HCT116 (cell line): ENCODE data around the gene FGFR3. TPM values are rescaled to one million over a fixed set of nuclear protein-coding genes. Genes with fewer than 3 reads are reported as not detected.

ENCODE experiments used
- ATAC-seq: fragments of 200-7000 bp; cut with Tn5 transposase; 2 replicates; pipeline ENCODE4 v1.9.1; 2020; ENCODE audit warnings: mild to moderate bottlenecking, moderate library complexity
- BruUV-seq: library from RNA; stranded (reverse); fragments of 400-500 nt; replicated peaks from 2 replicates; lab custom pipeline; 2021; lab: Mats Ljungman, UMichigan
- CTCF ChIA-PET: fragments of 300-600 bp; sonication (Branson Sonifier 250); formaldehyde crosslinking; loops from one replicate; lab custom pipeline; 2021; ENCODE audit warnings: antibody characterized with exemption; lab: Charles Lee
- POLR2A ChIA-PET: fragments of 300-600, 350-600 bp; sonication (Branson Sonifier 250); formaldehyde crosslinking; loops from one replicate; lab custom pipeline; 2021; ENCODE audit warnings: antibody characterized with exemption; lab: Charles Lee
- RAD21 ChIA-PET, 2 experiments: fragments of 300-600 bp; sonication (Branson Sonifier 250); formaldehyde crosslinking; loops; one replicate each; lab custom pipeline; 2023; ENCODE audit warnings: low total read pairs in 2 of 2; ENCODE audit not compliant: uncharacterized antibody in 2 of 2, unreplicated experiment in 2 of 2, low non-redundant PET in 1 of 2; lab: Charles Lee
- DNase-seq: peaks from one replicate; pipeline ENCODE4 v3.0.0-alpha.2; 2010; ENCODE audit warnings: low read depth, low spot score
- H2AFZ ChIP-seq: fragments of 200-600 bp; shearing (Covaris generic), sonication (generic); 2 replicates; pipeline ENCODE4 v1.6.1; 2017; ENCODE audit warnings: low read depth, mixed run types, mixed read lengths, antibody characterized with exemption, low read length; ENCODE audit not compliant: poor library complexity, severe bottlenecking
- H3K27ac ChIP-seq: 2 replicates; pipeline ENCODE4 v1.5.1; 2012; ENCODE audit warnings: low read depth, low read length
- H3K27me3 ChIP-seq: fragments of 200-600 bp; sonication (generic); 2 replicates; pipeline ENCODE4 v1.6.1; 2016; ENCODE audit warnings: mixed run types, low read length, mixed read lengths; ENCODE audit not compliant: insufficient read depth
- H3K36me3 ChIP-seq, 2 experiments: fragments of 200-500 bp in 1 of 2; fragments of 200-600 bp in 1 of 2; sonication (Bioruptor generic) in 1 of 2; sonication (generic) in 1 of 2; 2 replicates each; pipeline versions ENCODE4 v1.5.1 to v1.6.1; 2014 to 2016; ENCODE audit warnings: low read length in 2 of 2, inconsistent platforms in 1 of 2, mixed read lengths in 1 of 2, mixed run types in 1 of 2; ENCODE audit not compliant: insufficient read depth in 2 of 2, control insufficient read depth in 1 of 2
- H3K4me1 ChIP-seq, 2 experiments: fragments of 200-600 bp in 1 of 2; sonication (generic) in 1 of 2; 2 replicates each; pipeline versions ENCODE4 v1.5.1 to v1.6.1; 2012 to 2017; ENCODE audit warnings: low read length in 2 of 2, inconsistent platforms in 1 of 2, mild to moderate bottlenecking in 1 of 2, mixed read lengths in 1 of 2, mixed run types in 1 of 2, moderate library complexity in 1 of 2; ENCODE audit not compliant: insufficient read depth in 2 of 2, control insufficient read depth in 1 of 2
- H3K4me2 ChIP-seq: fragments of 200-600 bp; sonication (generic); 2 replicates; pipeline ENCODE4 v1.6.1; 2017; ENCODE audit warnings: mixed run types, low read length, mixed read lengths
- H3K4me3 ChIP-seq, 2 experiments: fragments of 200-600 bp in 1 of 2; sonication (generic) in 1 of 2; replicated peaks in 1 of 2; 2 replicates each; pipeline ENCODE4 v1.5.1; 2011 to 2016; ENCODE audit warnings: low read length in 2 of 2, control low read depth in 1 of 2, low read depth in 1 of 2, mild to moderate bottlenecking in 1 of 2, mixed read lengths in 1 of 2, mixed run types in 1 of 2
- H3K79me2 ChIP-seq: fragments of 200-600 bp; sonication (generic); 2 replicates; pipeline ENCODE4 v1.6.1; 2017; ENCODE audit warnings: mild to moderate bottlenecking, mixed run types, low read length, moderate library complexity, mixed read lengths; ENCODE audit not compliant: insufficient read depth
- H3K9ac ChIP-seq: fragments of 200-600 bp; sonication (generic); 2 replicates; pipeline ENCODE4 v1.6.1; 2016; ENCODE audit warnings: low read length, mixed read lengths
- H3K9me2 ChIP-seq: fragments of 200-600 bp; sonication (generic), shearing (Covaris generic); 2 replicates; pipeline ENCODE4 v1.6.1; 2017; ENCODE audit warnings: mixed run types, mild to moderate bottlenecking, moderate library complexity; ENCODE audit not compliant: insufficient read depth
- H3K9me3 ChIP-seq, 2 experiments: fragments of 200-500 bp in 1 of 2; fragments of 200-600 bp in 1 of 2; sonication (Bioruptor generic) in 1 of 2; sonication (generic) in 1 of 2; 2 replicates each; pipeline ENCODE4 v1.6.1; 2014 to 2017; ENCODE audit warnings: low read length in 2 of 2, mixed read lengths in 2 of 2, inconsistent platforms in 1 of 2, low read depth in 1 of 2, mild to moderate bottlenecking in 1 of 2, mixed run types in 1 of 2, moderate library complexity in 1 of 2; ENCODE audit not compliant: control insufficient read depth in 1 of 2, insufficient read depth in 1 of 2
- H4K20me1 ChIP-seq: fragments of 200-600 bp; sonication (generic), shearing (Covaris generic); 2 replicates; pipeline ENCODE4 v1.6.1; 2017; ENCODE audit warnings: mixed run types, mild to moderate bottlenecking, moderate library complexity; ENCODE audit not compliant: insufficient read depth
- ATF3 ChIP-seq: IDR thresholded peaks from 2 replicates; pipeline ENCODE4 v1.6.1; 2012
- CBX3 ChIP-seq: IDR thresholded peaks from 2 replicates; pipeline ENCODE4 v1.6.1; 2012; ENCODE audit warnings: low read depth
- CEBPB ChIP-seq: IDR thresholded peaks from 2 replicates; pipeline ENCODE4 v1.6.1; 2012; ENCODE audit warnings: low read depth
- CTCF ChIP-seq, 3 experiments: fragments of 200-600 bp in 1 of 3; sonication (generic) in 1 of 3; IDR thresholded peaks in 2 of 3; conservative IDR thresholded peaks in 1 of 3; 2 replicates each; pipeline ENCODE4 v1.5.1; 2012 to 2017; ENCODE audit warnings: low read depth in 2 of 3, low read length in 2 of 3, antibody characterized with exemption in 1 of 3, borderline replicate concordance in 1 of 3, control low read depth in 1 of 3, mild to moderate bottlenecking in 1 of 3, mixed read lengths in 1 of 3, mixed run types in 1 of 3, moderate library complexity in 1 of 3; ENCODE audit not compliant: insufficient read depth in 1 of 3
- EGR1 ChIP-seq: IDR thresholded peaks from 2 replicates; pipeline ENCODE4 v1.6.1; 2012; ENCODE audit warnings: low read depth
- ELF1 ChIP-seq: IDR thresholded peaks from 2 replicates; pipeline ENCODE4 v1.6.1; 2012; ENCODE audit warnings: low read depth, borderline replicate concordance
- EZH2 ChIP-seq: fragments of 200-600 bp; sonication (generic); IDR thresholded peaks from 2 replicates; pipeline ENCODE4 v1.6.1; 2017; ENCODE audit warnings: antibody characterized with exemption, mixed run types
- EZH2phosphoT487 ChIP-seq: fragments of 200-600 bp; IDR thresholded peaks from 2 replicates; pipeline ENCODE4 v1.6.1; 2018; ENCODE audit warnings: antibody characterized with exemption, borderline replicate concordance
- JUND ChIP-seq: IDR thresholded peaks from 2 replicates; pipeline ENCODE4 v1.6.1; 2012
- MAX ChIP-seq: IDR thresholded peaks from 2 replicates; pipeline ENCODE4 v1.6.1; 2012
- POLR2AphosphoS5 ChIP-seq: IDR thresholded peaks from 2 replicates; pipeline ENCODE4 v1.6.1; 2011; ENCODE audit warnings: mild to moderate bottlenecking, low read depth, low read length, moderate library complexity
- RAD21 ChIP-seq: IDR thresholded peaks from 2 replicates; pipeline ENCODE4 v1.6.1; 2012; ENCODE audit warnings: low read depth, mild to moderate bottlenecking
- REST ChIP-seq: IDR thresholded peaks from 2 replicates; pipeline ENCODE4 v1.6.1; 2012; ENCODE audit warnings: low read depth
- SIN3A ChIP-seq: IDR thresholded peaks from 2 replicates; pipeline ENCODE4 v1.6.1; 2012; ENCODE audit warnings: low read depth
- SRF ChIP-seq: IDR thresholded peaks from 2 replicates; pipeline ENCODE4 v1.6.1; 2012; ENCODE audit warnings: low read depth
- TCF7L2 ChIP-seq: IDR thresholded peaks from 2 replicates; pipeline ENCODE4 v1.7.0; 2011; ENCODE audit warnings: borderline replicate concordance, inconsistent platforms; ENCODE audit not compliant: insufficient read depth, insufficient read length; ENCODE audit errors: extremely low read depth
- YY1 ChIP-seq: IDR thresholded peaks from 2 replicates; pipeline ENCODE4 v1.6.1; 2011; ENCODE audit warnings: low read length, low read depth, moderate library complexity, mild to moderate bottlenecking; ENCODE audit not compliant: insufficient replicate concordance; ENCODE audit errors: extremely low read depth
- ZBTB33 ChIP-seq: IDR thresholded peaks from 2 replicates; pipeline ENCODE4 v1.6.1; 2011; ENCODE audit warnings: mild to moderate bottlenecking, low read length, moderate library complexity; ENCODE audit not compliant: insufficient replicate concordance; ENCODE audit errors: extremely low read depth
- ZFX ChIP-seq: fragments of 450-650 bp; IDR thresholded peaks from 2 replicates; pipeline ENCODE4 v1.6.1; 2017
- ZNF274 ChIP-seq: fragments of 200-500 bp; sonication (Bioruptor generic); IDR thresholded peaks from 2 replicates; pipeline ENCODE4 v1.6.1; 2014; ENCODE audit warnings: mild to moderate bottlenecking, low read depth, low read length, inconsistent platforms
- intact Hi-C: fragments of 100-400 bp; cut with micrococcal nuclease; formaldehyde crosslinking; loops from 2 replicates; pipeline ENCODE4 v1.10.0; 2022
- total RNA-seq: library from RNA; stranded (reverse); gene quantifications from one replicate; pipeline ENCODE4 v1.2.1, GENCODE V29; 2021; ENCODE audit not compliant: unreplicated experiment

FGFR3 gene
- total RNA-seq, 1 experiment from 2014 or later: 31.7 TPM

- H3K4me2 ChIP-seq: no peak overlapping the region
- no peak overlapping the region for H2AFZ ChIP-seq
- no TSS peak for BruUV-seq
- ChIA-PET POLR2A (no interaction called here), CTCF (no interaction called here)
- intact Hi-C loops: no loop called here
- no peaks in the 10 kb centered on the region for H3K4me1 ChIP-seq
- no peak for ATAC-seq
- H3K9me2 ChIP-seq: no peaks in the 10 kb centered on the region
- H3K9me3 ChIP-seq: no peaks in the 10 kb centered on the region
- no peak overlapping the region for H3K27ac ChIP-seq
- no peaks in the 10 kb centered on the region for H3K27me3 ChIP-seq
- H3K4me3 ChIP-seq: no peak overlapping the region
- H3K79me2 ChIP-seq: no peaks in the 10 kb centered on the region; the same call in 1 of the 2 replicates
- TF ChIP-seq ZNF274: no peak
- TF ChIP-seq REST: no peak
- TF ChIP-seq ATF3: no peak
- no peak for TF ChIP-seq RAD21
- no peak for TF ChIP-seq CBX3
- TF ChIP-seq TCF7L2: no peak
- no peak for TF ChIP-seq POLR2AphosphoS5
- no peak for TF ChIP-seq CTCF (IDR thresholded peaks at IDR 0.05 in 2 of 3, conservative IDR thresholded peaks at IDR 0.05 in 1 of 3; ENCODE audit: borderline replicate concordance in 1 of 3, insufficient read depth in 1 of 3, low read depth in 2 of 3, low read length in 2 of 3)
- no peak for TF ChIP-seq EZH2phosphoT487
- TF ChIP-seq ZBTB33: no peak
- no peak for TF ChIP-seq EGR1
- no peak for TF ChIP-seq JUND
- TF ChIP-seq ELF1: no peak
- no peak for TF ChIP-seq CEBPB
- no peak for TF ChIP-seq MAX
- TF ChIP-seq YY1: no peak
- no peak for TF ChIP-seq SIN3A
- TF ChIP-seq EZH2: no peak
- TF ChIP-seq ZFX: no peak
- no peak for TF ChIP-seq SRF
- TF ChIP-seq, all 23 proteins: peak for 0
- Histone ChIP-seq H3K36me3 (peaks cover 20 to 38% of the 10 kb centered on the region in 2 experiments; a peak in 3 of 4 replicates), H3K9ac (no peak overlapping the region), H4K20me1 (no peaks in the 10 kb centered on the region)
- RAD21 ChIA-PET: no interaction called here
- no peak for DNase-seq
Measured at GRCh38 chr4:1830234-1830633, 37.1 kb downstream of the FGFR3 start.
